ENCODE results near the gene CSPG5. TPM values are rescaled to one million over a fixed set of nuclear protein-coding genes. Genes with fewer than 3 reads are reported as not detected.

The CSPG5 gene
- polyA plus RNA-seq, 1 donor from 2014 or later: 67.1 TPM

- TF ChIP-seq MXI1 (conservative IDR thresholded peaks at IDR 0.05; ENCODE audit: poor library complexity, severe bottlenecking) (no peak), TAF1 (IDR thresholded peaks at IDR 0.05; ENCODE audit: low read depth) (no peak), EP300 (conservative IDR thresholded peaks at IDR 0.05; ENCODE audit: poor library complexity, severe bottlenecking) (no peak), RAD21 (conservative IDR thresholded peaks at IDR 0.05) (no peak), SMC3 (conservative IDR thresholded peaks at IDR 0.05; ENCODE audit: poor library complexity) (no peak), EZH2 (IDR thresholded peaks at IDR 0.05; ENCODE audit: borderline replicate concordance, insufficient read depth, low read length, poor library complexity, severe bottlenecking) (no peak), POLR2AphosphoS5 (IDR thresholded peaks at IDR 0.05) (no peak), REST (IDR thresholded peaks at IDR 0.05; ENCODE audit: borderline replicate concordance) (no peak)
- Histone ChIP-seq H3K4me2 (ENCODE audit: low read length) (no peak overlapping the region), H3K79me2 (replicated peaks; ENCODE audit: insufficient read depth, low read length) (no peaks in the 10 kb centered on the region), H3K27me3 (ENCODE audit: insufficient read depth, low read depth, low read length) (no peaks in the 10 kb centered on the region), H3K9ac (ENCODE audit: low read length) (no peak overlapping the region), H3K36me3 (ENCODE audit: insufficient read depth, low read length) (peaks cover 11% of the 10 kb centered on the region), H2AFZ (ENCODE audit: low read depth, low read length) (no peak overlapping the region), H4K20me1 (ENCODE audit: insufficient read depth) (no peaks in the 10 kb centered on the region), H3K4me3 (ENCODE audit: low read length) (no peak overlapping the region), H3K9me3 (ENCODE audit: low read length) (no peaks in the 10 kb centered on the region), H3K9me2 (ENCODE audit: insufficient read depth, low read length) (no peaks in the 10 kb centered on the region), H3K27ac (ENCODE audit: low read length) (no peak overlapping the region), H3F3A (ENCODE audit: insufficient read depth, low read length, poor library complexity, severe bottlenecking) (no peaks in the 10 kb centered on the region)
Observed at GRCh38 chr3:47622671-47623461, 44.2 kb upstream of the CSPG5 start.

- Histone ChIP-seq H3K79me2 (replicated peaks; ENCODE audit: insufficient read depth, low read length) (no peaks in the 10 kb centered on the region), H3K9me2 (ENCODE audit: insufficient read depth, low read length) (no peaks in the 10 kb centered on the region), H3K27ac (ENCODE audit: low read length) (no peak overlapping the region), H3K9me3 (ENCODE audit: low read length) (no peaks in the 10 kb centered on the region), H4K20me1 (ENCODE audit: insufficient read depth) (no peaks in the 10 kb centered on the region), H2AFZ (ENCODE audit: low read depth, low read length) (no peak overlapping the region), H3F3A (ENCODE audit: insufficient read depth, low read length, poor library complexity, severe bottlenecking) (no peaks in the 10 kb centered on the region), H3K4me3 (ENCODE audit: low read length) (no peak overlapping the region), H3K9ac (ENCODE audit: low read length) (no peak overlapping the region), H3K36me3 (ENCODE audit: insufficient read depth, low read length) (peaks cover 10% of the 10 kb centered on the region), H3K4me2 (ENCODE audit: low read length) (no peak overlapping the region), H3K27me3 (ENCODE audit: insufficient read depth, low read depth, low read length) (no peaks in the 10 kb centered on the region)
- TF ChIP-seq SMC3 (conservative IDR thresholded peaks at IDR 0.05; ENCODE audit: poor library complexity) (no peak), RAD21 (conservative IDR thresholded peaks at IDR 0.05) (no peak), EP300 (conservative IDR thresholded peaks at IDR 0.05; ENCODE audit: poor library complexity, severe bottlenecking) (no peak), CTCF (IDR thresholded peaks at IDR 0.05; ENCODE audit: poor library complexity, severe bottlenecking) (no peak), TAF1 (IDR thresholded peaks at IDR 0.05; ENCODE audit: low read depth) (no peak), REST (IDR thresholded peaks at IDR 0.05; ENCODE audit: borderline replicate concordance) (no peak), POLR2AphosphoS5 (IDR thresholded peaks at IDR 0.05) (no peak), MXI1 (conservative IDR thresholded peaks at IDR 0.05; ENCODE audit: poor library complexity, severe bottlenecking) (no peak), EZH2 (IDR thresholded peaks at IDR 0.05; ENCODE audit: borderline replicate concordance, insufficient read depth, low read length, poor library complexity, severe bottlenecking) (no peak)
Observed at GRCh38 chr3:47617086-47618010, 38.7 kb upstream of the CSPG5 start.
